GM12878 (cell line): Measurements from ENCODE around the gene GPC6. TPM values are rescaled to one million over a fixed set of nuclear protein-coding genes. Genes with fewer than 3 reads are reported as not detected.

Experiments used
- ATAC-seq: fragments of 200-7000 bp; cut with Tn5 transposase; 3 replicates; pipeline ENCODE4 v1.9.1; 2020; ENCODE audit warnings: mild to moderate bottlenecking, moderate library complexity
- BruUV-seq: library from RNA; stranded (reverse); fragments of 400-500 nt; replicated peaks from 2 replicates; lab custom pipeline; 2021; lab: Mats Ljungman, UMichigan
- CTCF ChIA-PET: fragments of 300-600 bp; sonication (Branson Sonifier 250); formaldehyde crosslinking; extraction: SDS; loops from one replicate; lab custom pipeline; 2021; ENCODE audit warnings: inconsistent platforms; lab: Yijun Ruan, JAX
- POLR2A ChIA-PET: fragments of 350-600 bp; formaldehyde crosslinking; extraction: SDS; loops from one replicate; lab custom pipeline; 2021; ENCODE audit warnings: inconsistent platforms; lab: Charles Lee
- RAD21 ChIA-PET: fragments of 300-600 bp; sonication (Branson Sonifier 250); formaldehyde crosslinking; loops from one replicate; lab custom pipeline; 2023; ENCODE audit warnings: antibody characterized with exemption; ENCODE audit not compliant: unreplicated experiment; lab: Charles Lee
- SMC1A ChIA-PET: fragments of 300-600 bp; sonication (Branson Sonifier 250); formaldehyde crosslinking; loops from one replicate; lab custom pipeline; 2023; ENCODE audit not compliant: unreplicated experiment, uncharacterized antibody; lab: Charles Lee
- DNase-seq: peaks from one replicate; pipeline ENCODE4 v3.0.0-alpha.2; 2011; ENCODE audit warnings: low read depth, low spot score
- FAIRE-seq: peaks from 3 replicates; lab custom pipeline; 2011; peaks lifted over from hg19 to GRCh38; lab: Jason Lieb, UNC
- H2AFZ ChIP-seq: 2 replicates; pipeline ENCODE4 v1.6.0; 2011; ENCODE audit warnings: low read depth, low read length, control low read depth; ENCODE audit not compliant: control insufficient read depth
- H3K27ac ChIP-seq: 2 replicates; pipeline ENCODE4 v1.5.1; 2011; ENCODE audit warnings: control low read depth; ENCODE audit not compliant: control insufficient read depth, insufficient read depth
- H3K27me3 ChIP-seq, 2 experiments: replicated peaks in 1 of 2; 2 replicates each; pipeline versions ENCODE4 v1.6.0 to v1.6.1; 2011; ENCODE audit warnings: low read length in 1 of 2; ENCODE audit not compliant: control insufficient read depth in 2 of 2, insufficient read depth in 2 of 2
- H3K36me3 ChIP-seq, 2 experiments: 2 replicates each; pipeline ENCODE4 v1.5.1; 2011; ENCODE audit warnings: low read length in 1 of 2; ENCODE audit not compliant: control insufficient read depth in 2 of 2, insufficient read depth in 2 of 2
- H3K4me1 ChIP-seq: 2 replicates; pipeline ENCODE4 v1.6.1; 2011; ENCODE audit warnings: mild to moderate bottlenecking, low read length, moderate library complexity, mixed read lengths; ENCODE audit not compliant: control insufficient read depth, insufficient read depth
- H3K4me2 ChIP-seq: 2 replicates; pipeline ENCODE4 v1.6.0; 2011; ENCODE audit warnings: control low read depth; ENCODE audit not compliant: control insufficient read depth, insufficient read depth
- H3K4me3 ChIP-seq: fragments of 200-600 bp; sonication (generic); 2 replicates; pipeline ENCODE4 v1.5.1; 2016
- H3K79me2 ChIP-seq: 2 replicates; pipeline ENCODE4 v1.6.0; 2011; ENCODE audit warnings: low read length; ENCODE audit not compliant: control insufficient read depth, insufficient read depth
- H3K9ac ChIP-seq: 2 replicates; pipeline ENCODE4 v1.8.0; 2011; ENCODE audit warnings: low read length, control low read depth, mixed read lengths; ENCODE audit not compliant: control insufficient read depth, insufficient read depth
- H3K9me3 ChIP-seq: replicated peaks from 3 replicates; pipeline ENCODE4 v1.5.1; 2011; ENCODE audit warnings: mild to moderate bottlenecking, low read length; ENCODE audit not compliant: control insufficient read depth, insufficient read depth
- H4K20me1 ChIP-seq: 2 replicates; pipeline ENCODE4 v1.6.0; 2011; ENCODE audit not compliant: control insufficient read depth, insufficient read depth
- CHD2 ChIP-seq: IDR thresholded peaks from 2 replicates; pipeline ENCODE4 v1.6.1; 2011; ENCODE audit warnings: low read depth, low read length, improper control_type of control experiment, borderline replicate concordance
- EED ChIP-seq: sonication (generic); IDR thresholded peaks from 2 replicates; pipeline ENCODE4 v1.6.1; 2016; ENCODE audit warnings: antibody characterized with exemption, low read depth
- HDGF ChIP-seq: fragments of 450-650 bp; IDR thresholded peaks from 2 replicates; pipeline ENCODE4 v1.6.1; 2016; ENCODE audit warnings: antibody characterized with exemption
- IKZF1 ChIP-seq: fragments of 450-650 bp; conservative IDR thresholded peaks from 2 replicates; pipeline ENCODE4 v1.6.1; 2017; ENCODE audit warnings: antibody characterized with exemption, mild to moderate bottlenecking
- IKZF2 ChIP-seq, 2 experiments: fragments of 450-650 bp; IDR thresholded peaks; 2 replicates each; pipeline ENCODE4 v1.6.1; 2017; ENCODE audit warnings: mild to moderate bottlenecking in 2 of 2, moderate library complexity in 2 of 2
- NR2F1 ChIP-seq: fragments of 450-650 bp; conservative IDR thresholded peaks from 2 replicates; pipeline ENCODE4 v1.6.1; 2017; ENCODE audit warnings: mild to moderate bottlenecking
- SMC3 ChIP-seq: IDR thresholded peaks from 2 replicates; pipeline ENCODE4 v1.6.1; 2011; ENCODE audit warnings: low read length, improper control_type of control experiment, borderline replicate concordance
- SUZ12 ChIP-seq: fragments of 200-600 bp; sonication (generic); IDR thresholded peaks from one replicate; pipeline ENCODE4 v1.6.1; 2018; ENCODE audit warnings: antibody characterized with exemption, mild to moderate bottlenecking; ENCODE audit not compliant: unreplicated experiment
- TCF7 ChIP-seq: IDR thresholded peaks from 2 replicates; pipeline ENCODE4 v1.6.1; 2014; ENCODE audit warnings: antibody characterized with exemption, borderline replicate concordance
- ZNF217 ChIP-seq: fragments of 450-650 bp; IDR thresholded peaks from 2 replicates; pipeline ENCODE4 v1.6.1; 2017; ENCODE audit warnings: antibody characterized with exemption, mild to moderate bottlenecking
- WGBS: methylation state at CpG from one replicate; pipeline ENCODE4 v1.1.6; 2016; ENCODE audit warnings: low lambda C conversion rate; ENCODE audit not compliant: insufficient replicate concordance, insufficient coverage; ENCODE audit errors: missing lambda C conversion rate; 5-methylcytosine and 5-hydroxymethylcytosine counted together
- in situ Hi-C: fragments of 300-500 bp; cut with MboI; formaldehyde crosslinking; loops from 9 replicates; pipeline ENCODE4 v1.14.3; 2018; ENCODE audit warnings: mixed read lengths
- intact Hi-C: fragments of 100-400 bp; cut with micrococcal nuclease; formaldehyde crosslinking; loops from one replicate; pipeline ENCODE4 v1.14.2; 2022; ENCODE audit not compliant: unreplicated experiment
- polyA plus RNA-seq, 11 experiments: library from polyadenylated mRNA; depleted of rRNA in 4 of 11; unstranded in 6 of 11; stranded (reverse) in 5 of 11; fragments of >200 nt; fragmentation: Nextera tagmentation in 4 of 11; fragmentation: Illumina TruSeq in 1 of 11; extraction: Ambion mirVana in 4 of 11; extraction: Trizol in 1 of 11; gene quantifications; 1 replicate in 1 of 11; 2 replicates in 10 of 11; pipeline versions ENCODE4 v1.2.1 to v1.2.3, GENCODE V29; 2011 to 2016; ENCODE audit warnings: inconsistent platforms in 2 of 11, missing spikeins in 2 of 11, low read depth in 1 of 11
- total RNA-seq, 4 experiments: library from RNA; depleted of rRNA in 3 of 4; stranded (reverse); fragments of >200 nt in 3 of 4; fragmentation: Illumina TruSeq in 1 of 4; extraction: Trizol in 1 of 4; gene quantifications; 2 replicates each; pipeline versions ENCODE4 v1.2.1 to v1.2.3, GENCODE V29; 2013 to 2021
- TF ChIP-seq, protein P1 (sequence below): IDR thresholded peaks from 2 replicates; pipeline ENCODE4 v1.6.1; 2012; ENCODE audit warnings: low read depth, low read length, improper control_type of control experiment
- TF ChIP-seq, protein P2 (sequence below): fragments of 450-650 bp; IDR thresholded peaks from 2 replicates; pipeline ENCODE4 v1.6.1; 2018; ENCODE audit warnings: borderline replicate concordance, mild to moderate bottlenecking; ENCODE audit not compliant: partially characterized antibody
- TF ChIP-seq, protein P3 (sequence below): fragments of 450-650 bp; IDR thresholded peaks from 2 replicates; pipeline ENCODE4 v1.6.1; 2017; ENCODE audit warnings: antibody characterized with exemption, mild to moderate bottlenecking, moderate library complexity

GPC6 gene
- total and polyA plus RNA-seq, 10 of the 15 experiments (the other 5 are each of a cell fraction or from before 2014, with no cell fraction given): 0.03 to 0.04 (median 0.03) TPM; not detected in 7

DNA sequence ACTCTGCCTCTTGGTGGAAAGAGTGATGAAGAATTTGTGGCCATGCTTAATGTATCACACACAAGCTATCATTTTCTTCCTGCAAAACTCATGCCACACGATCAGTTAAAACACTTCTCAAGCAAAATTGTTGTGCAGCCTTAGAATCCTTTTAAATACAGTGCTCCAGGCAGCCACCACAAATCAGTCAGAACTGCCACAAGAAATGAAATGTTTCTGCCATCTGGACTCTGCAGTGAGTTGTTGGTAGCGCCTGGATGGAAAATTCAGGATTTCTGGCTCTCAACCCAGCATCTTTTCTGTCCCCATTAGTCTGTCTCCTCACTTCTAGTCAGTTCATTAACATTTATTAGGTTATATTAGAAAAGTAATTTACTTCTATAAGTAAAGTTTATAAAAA lies 179.5 kb downstream of the GPC6 start:
- Histone ChIP-seq H3K4me1 (no peaks in the 10 kb centered on the region), H4K20me1 (no peaks in the 10 kb centered on the region), H3K4me3 (no peak overlapping the region), H3K79me2 (no peaks in the 10 kb centered on the region), H3K27ac (no peak overlapping the region), H3K9ac (no peak overlapping the region), H3K27me3 (no peaks in the 10 kb centered on the region), H3K36me3 (no peaks in the 10 kb centered on the region), H3K4me2 (no peak overlapping the region), H3K9me3 (no peaks in the 10 kb centered on the region), H2AFZ (no peak overlapping the region)
- no peak for DNase-seq
- WGBS: 0% methylated on average over 2 of the region's 2 CpGs
- TF ChIP-seq, protein P1, sequence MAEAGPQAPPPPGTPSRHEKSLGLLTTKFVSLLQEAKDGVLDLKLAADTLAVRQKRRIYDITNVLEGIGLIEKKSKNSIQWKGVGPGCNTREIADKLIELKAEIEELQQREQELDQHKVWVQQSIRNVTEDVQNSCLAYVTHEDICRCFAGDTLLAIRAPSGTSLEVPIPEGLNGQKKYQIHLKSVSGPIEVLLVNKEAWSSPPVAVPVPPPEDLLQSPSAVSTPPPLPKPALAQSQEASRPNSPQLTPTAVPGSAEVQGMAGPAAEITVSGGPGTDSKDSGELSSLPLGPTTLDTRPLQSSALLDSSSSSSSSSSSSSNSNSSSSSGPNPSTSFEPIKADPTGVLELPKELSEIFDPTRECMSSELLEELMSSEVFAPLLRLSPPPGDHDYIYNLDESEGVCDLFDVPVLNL: no peak
- TF ChIP-seq NR2F1 (no peak), HDGF (no peak), IKZF1 (no peak)
- in situ Hi-C loops (no loop called here), intact Hi-C loops (no loop called here)
- ChIA-PET RAD21 (no interaction called here), SMC1A (interaction anchor here (1.5 kb wide), 1 partner anchor 121 kb away, joined by 3 read pairs; no protein-coding TSS in a partner anchor), POLR2A (no interaction called here), CTCF (no interaction called here)
- no peak for ATAC-seq
- no peak for FAIRE-seq
- BruUV-seq: no TSS peak

DNA sequence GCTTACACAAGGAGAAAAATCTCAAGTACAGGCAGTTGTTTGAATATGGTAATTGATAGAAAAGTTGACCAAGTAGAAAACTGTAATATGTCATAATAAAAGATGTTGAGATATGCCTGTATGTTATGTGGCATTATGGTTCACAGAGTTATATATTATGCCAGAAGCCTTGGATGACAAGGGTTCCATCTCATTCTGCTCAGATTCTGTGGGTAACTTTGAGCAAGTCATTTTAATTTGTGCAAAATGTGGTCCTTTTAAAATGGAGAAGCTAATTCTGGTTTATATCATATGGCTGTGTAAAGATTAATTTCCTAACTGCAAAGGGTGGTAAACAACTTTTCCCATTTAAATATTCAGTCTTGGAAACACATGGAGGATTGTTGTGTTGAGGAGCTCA lies 180.9 kb downstream of the GPC6 start:
- SMC1A ChIA-PET: no interaction called here
- Histone ChIP-seq H4K20me1 (no peaks in the 10 kb centered on the region), H3K36me3 (no peaks in the 10 kb centered on the region), H2AFZ (no peak overlapping the region), H3K4me1 (no peaks in the 10 kb centered on the region), H3K27ac (no peak overlapping the region), H3K4me2 (no peak overlapping the region), H3K27me3 (no peaks in the 10 kb centered on the region), H3K79me2 (no peaks in the 10 kb centered on the region), H3K4me3 (no peak overlapping the region), H3K9ac (no peak overlapping the region), H3K9me3 (no peaks in the 10 kb centered on the region)
- ATAC-seq: no peak
- in situ Hi-C loops: no loop called here
- CTCF ChIA-PET: no interaction called here
- no TSS peak for BruUV-seq
- RAD21 ChIA-PET: no interaction called here
- POLR2A ChIA-PET: no interaction called here
- intact Hi-C loops: no loop called here
- DNase-seq: no peak
- no peak for FAIRE-seq
- no peak for TF ChIP-seq CHD2
- TF ChIP-seq, protein P2, sequence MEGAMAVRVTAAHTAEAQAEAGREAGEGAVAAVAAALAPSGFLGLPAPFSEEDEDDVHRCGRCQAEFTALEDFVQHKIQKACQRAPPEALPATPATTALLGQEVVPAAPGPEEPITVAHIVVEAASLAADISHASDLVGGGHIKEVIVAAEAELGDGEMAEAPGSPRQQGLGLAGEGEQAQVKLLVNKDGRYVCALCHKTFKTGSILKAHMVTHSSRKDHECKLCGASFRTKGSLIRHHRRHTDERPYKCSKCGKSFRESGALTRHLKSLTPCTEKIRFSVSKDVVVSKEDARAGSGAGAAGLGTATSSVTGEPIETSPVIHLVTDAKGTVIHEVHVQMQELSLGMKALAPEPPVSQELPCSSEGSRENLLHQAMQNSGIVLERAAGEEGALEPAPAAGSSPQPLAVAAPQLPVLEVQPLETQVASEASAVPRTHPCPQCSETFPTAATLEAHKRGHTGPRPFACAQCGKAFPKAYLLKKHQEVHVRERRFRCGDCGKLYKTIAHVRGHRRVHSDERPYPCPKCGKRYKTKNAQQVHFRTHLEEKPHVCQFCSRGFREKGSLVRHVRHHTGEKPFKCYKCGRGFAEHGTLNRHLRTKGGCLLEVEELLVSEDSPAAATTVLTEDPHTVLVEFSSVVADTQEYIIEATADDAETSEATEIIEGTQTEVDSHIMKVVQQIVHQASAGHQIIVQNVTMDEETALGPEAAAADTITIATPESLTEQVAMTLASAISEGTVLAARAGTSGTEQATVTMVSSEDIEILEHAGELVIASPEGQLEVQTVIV: no peak
- no peak for TF ChIP-seq EED
- TF ChIP-seq SUZ12: no peak
- TF ChIP-seq, protein P3, sequence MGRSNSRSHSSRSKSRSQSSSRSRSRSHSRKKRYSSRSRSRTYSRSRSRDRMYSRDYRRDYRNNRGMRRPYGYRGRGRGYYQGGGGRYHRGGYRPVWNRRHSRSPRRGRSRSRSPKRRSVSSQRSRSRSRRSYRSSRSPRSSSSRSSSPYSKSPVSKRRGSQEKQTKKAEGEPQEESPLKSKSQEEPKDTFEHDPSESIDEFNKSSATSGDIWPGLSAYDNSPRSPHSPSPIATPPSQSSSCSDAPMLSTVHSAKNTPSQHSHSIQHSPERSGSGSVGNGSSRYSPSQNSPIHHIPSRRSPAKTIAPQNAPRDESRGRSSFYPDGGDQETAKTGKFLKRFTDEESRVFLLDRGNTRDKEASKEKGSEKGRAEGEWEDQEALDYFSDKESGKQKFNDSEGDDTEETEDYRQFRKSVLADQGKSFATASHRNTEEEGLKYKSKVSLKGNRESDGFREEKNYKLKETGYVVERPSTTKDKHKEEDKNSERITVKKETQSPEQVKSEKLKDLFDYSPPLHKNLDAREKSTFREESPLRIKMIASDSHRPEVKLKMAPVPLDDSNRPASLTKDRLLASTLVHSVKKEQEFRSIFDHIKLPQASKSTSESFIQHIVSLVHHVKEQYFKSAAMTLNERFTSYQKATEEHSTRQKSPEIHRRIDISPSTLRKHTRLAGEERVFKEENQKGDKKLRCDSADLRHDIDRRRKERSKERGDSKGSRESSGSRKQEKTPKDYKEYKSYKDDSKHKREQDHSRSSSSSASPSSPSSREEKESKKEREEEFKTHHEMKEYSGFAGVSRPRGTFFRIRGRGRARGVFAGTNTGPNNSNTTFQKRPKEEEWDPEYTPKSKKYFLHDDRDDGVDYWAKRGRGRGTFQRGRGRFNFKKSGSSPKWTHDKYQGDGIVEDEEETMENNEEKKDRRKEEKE: no peak
- TF ChIP-seq ZNF217: no peak
- no peak for TF ChIP-seq IKZF2 (IDR thresholded peaks at IDR 0.05)
- TF ChIP-seq TCF7: no peak
- no peak for TF ChIP-seq SMC3
